SK-N-SH treated with all-trans-retinoic acid at 6 μM for 48 hours (cell line): ENCODE data around the gene ADGRF3.

Source experiments
- CSDC2 ChIP-seq: fragments of 250-450 bp; sonication (Bioruptor Pico); IDR thresholded peaks from 2 replicates; pipeline ENCODE4 v1.5.0; 2020; ENCODE audit warnings: mild to moderate bottlenecking, moderate library complexity
- ZC3H10 ChIP-seq: fragments of 250-450 bp; sonication (Bioruptor Pico); IDR thresholded peaks from 2 replicates; pipeline ENCODE4 v1.5.1; 2021; ENCODE audit warnings: mild to moderate bottlenecking, moderate library complexity
- ZNF565 ChIP-seq: fragments of 450-650 bp; formaldehyde crosslinking; conservative IDR thresholded peaks from 2 replicates; pipeline ENCODE4 v1.5.0; 2020; ENCODE audit warnings: low read depth, mild to moderate bottlenecking, moderate library complexity
- TF ChIP-seq, protein P1 (sequence below): fragments of 250-450 bp; sonication (Bioruptor Pico); IDR thresholded peaks from 2 replicates; pipeline ENCODE4 v1.8.0; 2020; ENCODE audit warnings: mild to moderate bottlenecking, moderate library complexity, borderline replicate concordance

DNA sequence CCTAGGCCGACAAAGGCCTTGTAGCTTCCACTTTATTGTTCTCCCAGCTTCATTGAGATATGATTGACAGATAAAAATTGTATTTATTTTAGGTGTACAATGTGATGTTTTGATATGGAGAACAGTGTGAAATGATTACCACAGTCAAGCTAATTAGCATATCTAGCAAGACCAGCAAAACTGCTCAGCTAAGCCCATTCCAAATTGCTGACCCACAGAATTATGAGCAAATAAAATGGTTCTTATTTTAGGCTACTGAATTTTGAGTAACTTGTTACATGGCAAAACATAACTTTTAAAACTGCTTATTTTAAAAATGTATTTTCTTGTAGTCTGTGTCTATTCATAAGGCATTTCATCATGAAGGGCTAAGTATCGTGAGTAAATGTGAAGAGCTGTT lies 9.3 kb downstream of the ADGRF3 start:
- TF ChIP-seq, protein P1, sequence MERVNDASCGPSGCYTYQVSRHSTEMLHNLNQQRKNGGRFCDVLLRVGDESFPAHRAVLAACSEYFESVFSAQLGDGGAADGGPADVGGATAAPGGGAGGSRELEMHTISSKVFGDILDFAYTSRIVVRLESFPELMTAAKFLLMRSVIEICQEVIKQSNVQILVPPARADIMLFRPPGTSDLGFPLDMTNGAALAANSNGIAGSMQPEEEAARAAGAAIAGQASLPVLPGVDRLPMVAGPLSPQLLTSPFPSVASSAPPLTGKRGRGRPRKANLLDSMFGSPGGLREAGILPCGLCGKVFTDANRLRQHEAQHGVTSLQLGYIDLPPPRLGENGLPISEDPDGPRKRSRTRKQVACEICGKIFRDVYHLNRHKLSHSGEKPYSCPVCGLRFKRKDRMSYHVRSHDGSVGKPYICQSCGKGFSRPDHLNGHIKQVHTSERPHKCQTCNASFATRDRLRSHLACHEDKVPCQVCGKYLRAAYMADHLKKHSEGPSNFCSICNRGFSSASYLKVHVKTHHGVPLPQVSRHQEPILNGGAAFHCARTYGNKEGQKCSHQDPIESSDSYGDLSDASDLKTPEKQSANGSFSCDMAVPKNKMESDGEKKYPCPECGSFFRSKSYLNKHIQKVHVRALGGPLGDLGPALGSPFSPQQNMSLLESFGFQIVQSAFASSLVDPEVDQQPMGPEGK, result no peak
- TF ChIP-seq ZNF565 (CRISPR knock-in tag) (no peak), CSDC2 (no peak), ZC3H10 (no peak)
